ENCODE data around the gene RPL7A.
"Not testable (repeated sequence)": the region's sequence is repeated elsewhere in the genome, so short reads cannot be mapped to it uniquely, and the experiment has no call there.

Gene RPL7A

GRCh38 chr9:133347985-133348717 lies at the start of gene RPL7A, which contains the start of gene MED22:
RPL7A (plus strand) TSS chr9:133348218; CDS start chr9:133348244, 26 bp downstream.
MED22 (minus strand) TSS chr9:133348131; CDS start chr9:133346662, 1,469 bp downstream.
- peak within 1 kb of the TSS; percentile 99 for H3K9ac ChIP-seq (ENCODE audit: low read length)
- H3K36me3 ChIP-seq (ENCODE audit: control insufficient read depth, low read depth, low read length) = peaks cover 59% of the 10 kb centered on the region
- H3K4me3 ChIP-seq (ENCODE audit: low read length) = peak within 1 kb of the TSS; percentile 97
- no peaks in the 10 kb centered on the region for H3K4me1 ChIP-seq (ENCODE audit: control insufficient read depth, low read depth, low read length)
- H3K9me3 ChIP-seq (ENCODE audit: control insufficient read depth, low read depth, low read length) = no peaks in the 10 kb centered on the region
- no peaks in the 10 kb centered on the region for H3K27me3 ChIP-seq (ENCODE audit: control insufficient read depth, insufficient read depth, low read length)
- peak within 1 kb of the TSS; percentile 98 for H3K27ac ChIP-seq (ENCODE audit: low read length)

GRCh38 chr9:133299996-133300395 lies 48.0 kb upstream of the RPL7A start:
- H3K9ac ChIP-seq (ENCODE audit: low read length); H3K27me3 ChIP-seq (ENCODE audit: control insufficient read depth, insufficient read depth, low read length); H3K4me3 ChIP-seq (ENCODE audit: low read length); H3K9me3 ChIP-seq (ENCODE audit: control insufficient read depth, low read depth, low read length); H3K36me3 ChIP-seq (ENCODE audit: control insufficient read depth, low read depth, low read length); H3K4me1 ChIP-seq (ENCODE audit: control insufficient read depth, low read depth, low read length); H3K27ac ChIP-seq (ENCODE audit: low read length): not testable (repeated sequence)

GRCh38 chr9:133301253-133302230 lies 46.5 kb upstream of the RPL7A start:
- H3K4me1 ChIP-seq (ENCODE audit: control insufficient read depth, low read depth, low read length) = no peaks in the 10 kb centered on the region
- no peaks in the 10 kb centered on the region for H3K27me3 ChIP-seq (ENCODE audit: control insufficient read depth, insufficient read depth, low read length)
- no peaks in the 10 kb centered on the region for H3K9me3 ChIP-seq (ENCODE audit: control insufficient read depth, low read depth, low read length)
- H3K9ac ChIP-seq (ENCODE audit: low read length) = no peak overlapping the region
- H3K36me3 ChIP-seq (ENCODE audit: control insufficient read depth, low read depth, low read length) = no peaks in the 10 kb centered on the region
- no peak overlapping the region for H3K4me3 ChIP-seq (ENCODE audit: low read length)
- no peak overlapping the region for H3K27ac ChIP-seq (ENCODE audit: low read length)

- Histone ChIP-seq H3K27me3 (ENCODE audit: control insufficient read depth, insufficient read depth, low read length) (no peaks in the 10 kb centered on the region), H3K4me3 (ENCODE audit: low read length) (no peak overlapping the region), H3K9me3 (ENCODE audit: control insufficient read depth, low read depth, low read length) (no peaks in the 10 kb centered on the region), H3K27ac (ENCODE audit: low read length) (no peak overlapping the region), H3K9ac (ENCODE audit: low read length) (no peak overlapping the region), H3K4me1 (ENCODE audit: control insufficient read depth, low read depth, low read length) (no peaks in the 10 kb centered on the region), H3K36me3 (ENCODE audit: control insufficient read depth, low read depth, low read length) (no peaks in the 10 kb centered on the region)
Measured at GRCh38 chr9:133303266-133304157, 44.5 kb upstream of the RPL7A start.

GRCh38 chr9:133304158-133304470 lies 43.9 kb upstream of the RPL7A start:
- no peaks in the 10 kb centered on the region for H3K4me1 ChIP-seq (ENCODE audit: control insufficient read depth, low read depth, low read length)
- H3K9me3 ChIP-seq (ENCODE audit: control insufficient read depth, low read depth, low read length) = no peaks in the 10 kb centered on the region
- H3K9ac ChIP-seq (ENCODE audit: low read length) = no peak overlapping the region
- no peak overlapping the region for H3K4me3 ChIP-seq (ENCODE audit: low read length)
- H3K27me3 ChIP-seq (ENCODE audit: control insufficient read depth, insufficient read depth, low read length) = no peaks in the 10 kb centered on the region
- H3K36me3 ChIP-seq (ENCODE audit: control insufficient read depth, low read depth, low read length) = no peaks in the 10 kb centered on the region
- H3K27ac ChIP-seq (ENCODE audit: low read length) = no peak overlapping the region

- H3K36me3 ChIP-seq (ENCODE audit: control insufficient read depth, low read depth, low read length) = no peaks in the 10 kb centered on the region
- no peaks in the 10 kb centered on the region for H3K4me1 ChIP-seq (ENCODE audit: control insufficient read depth, low read depth, low read length)
- no peaks in the 10 kb centered on the region for H3K9me3 ChIP-seq (ENCODE audit: control insufficient read depth, low read depth, low read length)
- H3K9ac ChIP-seq (ENCODE audit: low read length) = no peak overlapping the region
- H3K27ac ChIP-seq (ENCODE audit: low read length) = no peak overlapping the region
- no peaks in the 10 kb centered on the region for H3K27me3 ChIP-seq (ENCODE audit: control insufficient read depth, insufficient read depth, low read length)
- H3K4me3 ChIP-seq (ENCODE audit: low read length) = no peak overlapping the region
Measured at GRCh38 chr9:133304477-133305377, 43.3 kb upstream of the RPL7A start.

- H3K4me3 ChIP-seq (ENCODE audit: low read length) = no peak overlapping the region
- H3K4me1 ChIP-seq (ENCODE audit: control insufficient read depth, low read depth, low read length) = no peaks in the 10 kb centered on the region
- no peaks in the 10 kb centered on the region for H3K27me3 ChIP-seq (ENCODE audit: control insufficient read depth, insufficient read depth, low read length)
- no peak overlapping the region for H3K27ac ChIP-seq (ENCODE audit: low read length)
- no peak overlapping the region for H3K9ac ChIP-seq (ENCODE audit: low read length)
- H3K9me3 ChIP-seq (ENCODE audit: control insufficient read depth, low read depth, low read length) = no peaks in the 10 kb centered on the region
- no peaks in the 10 kb centered on the region for H3K36me3 ChIP-seq (ENCODE audit: control insufficient read depth, low read depth, low read length)
Measured at GRCh38 chr9:133305731-133306130, 42.3 kb upstream of the RPL7A start.

- Histone ChIP-seq H3K36me3 (ENCODE audit: control insufficient read depth, low read depth, low read length) (no peaks in the 10 kb centered on the region), H3K4me3 (ENCODE audit: low read length) (no peak overlapping the region), H3K27me3 (ENCODE audit: control insufficient read depth, insufficient read depth, low read length) (no peaks in the 10 kb centered on the region), H3K4me1 (ENCODE audit: control insufficient read depth, low read depth, low read length) (no peaks in the 10 kb centered on the region), H3K27ac (ENCODE audit: low read length) (no peak overlapping the region), H3K9ac (ENCODE audit: low read length) (no peak overlapping the region), H3K9me3 (ENCODE audit: control insufficient read depth, low read depth, low read length) (no peaks in the 10 kb centered on the region)
Measured at GRCh38 chr9:133306242-133307204, 41.5 kb upstream of the RPL7A start.

GRCh38 chr9:133307301-133307700 lies 40.7 kb upstream of the RPL7A start:
- Histone ChIP-seq H3K9me3 (ENCODE audit: control insufficient read depth, low read depth, low read length) (no peaks in the 10 kb centered on the region), H3K27me3 (ENCODE audit: control insufficient read depth, insufficient read depth, low read length) (no peaks in the 10 kb centered on the region), H3K4me1 (ENCODE audit: control insufficient read depth, low read depth, low read length) (no peaks in the 10 kb centered on the region), H3K27ac (ENCODE audit: low read length) (no peak overlapping the region), H3K36me3 (ENCODE audit: control insufficient read depth, low read depth, low read length) (no peaks in the 10 kb centered on the region), H3K4me3 (ENCODE audit: low read length) (no peak overlapping the region), H3K9ac (ENCODE audit: low read length) (no peak overlapping the region)

GRCh38 chr9:133309608-133310007 lies 38.4 kb upstream of the RPL7A start:
- Histone ChIP-seq H3K9ac (ENCODE audit: low read length) (no peak overlapping the region), H3K9me3 (ENCODE audit: control insufficient read depth, low read depth, low read length) (no peaks in the 10 kb centered on the region), H3K27me3 (ENCODE audit: control insufficient read depth, insufficient read depth, low read length) (no peaks in the 10 kb centered on the region), H3K4me3 (ENCODE audit: low read length) (no peak overlapping the region), H3K36me3 (ENCODE audit: control insufficient read depth, low read depth, low read length) (no peaks in the 10 kb centered on the region), H3K27ac (ENCODE audit: low read length) (no peak overlapping the region), H3K4me1 (ENCODE audit: control insufficient read depth, low read depth, low read length) (no peaks in the 10 kb centered on the region)
